ENCODE data around the gene FXYD5.

Gene FXYD5

GRCh38 chr19:35160629-35161433 lies 6.3 kb downstream of the FXYD5 start:
- DNase-seq = no peak

DNA sequence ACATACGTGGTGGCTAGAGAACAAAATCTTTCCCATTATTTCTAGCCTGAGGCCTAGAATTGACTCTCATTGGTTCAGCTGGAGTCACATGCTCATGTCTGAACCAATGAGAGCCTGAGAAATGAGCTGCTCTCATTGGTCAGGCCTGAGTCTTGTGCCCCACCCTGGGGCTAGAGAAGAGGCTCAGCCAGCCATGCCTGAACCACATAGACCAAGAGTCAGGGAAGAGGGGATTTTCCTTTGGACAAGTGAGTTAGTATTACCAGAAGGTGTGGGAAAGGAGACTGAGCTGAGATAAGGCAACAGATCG lies 6.9 kb downstream of the FXYD5 start:
- no peak for DNase-seq

GRCh38 chr19:35162471-35163326 lies 8.2 kb downstream of the FXYD5 start:
- no peak for DNase-seq

GRCh38 chr19:35164418-35164817 lies 9.9 kb downstream of the FXYD5 start:
- no peak for DNase-seq

- no peak for DNase-seq
Measured at GRCh38 chr19:35165200-35166058, 10.9 kb downstream of the FXYD5 start.

DNA sequence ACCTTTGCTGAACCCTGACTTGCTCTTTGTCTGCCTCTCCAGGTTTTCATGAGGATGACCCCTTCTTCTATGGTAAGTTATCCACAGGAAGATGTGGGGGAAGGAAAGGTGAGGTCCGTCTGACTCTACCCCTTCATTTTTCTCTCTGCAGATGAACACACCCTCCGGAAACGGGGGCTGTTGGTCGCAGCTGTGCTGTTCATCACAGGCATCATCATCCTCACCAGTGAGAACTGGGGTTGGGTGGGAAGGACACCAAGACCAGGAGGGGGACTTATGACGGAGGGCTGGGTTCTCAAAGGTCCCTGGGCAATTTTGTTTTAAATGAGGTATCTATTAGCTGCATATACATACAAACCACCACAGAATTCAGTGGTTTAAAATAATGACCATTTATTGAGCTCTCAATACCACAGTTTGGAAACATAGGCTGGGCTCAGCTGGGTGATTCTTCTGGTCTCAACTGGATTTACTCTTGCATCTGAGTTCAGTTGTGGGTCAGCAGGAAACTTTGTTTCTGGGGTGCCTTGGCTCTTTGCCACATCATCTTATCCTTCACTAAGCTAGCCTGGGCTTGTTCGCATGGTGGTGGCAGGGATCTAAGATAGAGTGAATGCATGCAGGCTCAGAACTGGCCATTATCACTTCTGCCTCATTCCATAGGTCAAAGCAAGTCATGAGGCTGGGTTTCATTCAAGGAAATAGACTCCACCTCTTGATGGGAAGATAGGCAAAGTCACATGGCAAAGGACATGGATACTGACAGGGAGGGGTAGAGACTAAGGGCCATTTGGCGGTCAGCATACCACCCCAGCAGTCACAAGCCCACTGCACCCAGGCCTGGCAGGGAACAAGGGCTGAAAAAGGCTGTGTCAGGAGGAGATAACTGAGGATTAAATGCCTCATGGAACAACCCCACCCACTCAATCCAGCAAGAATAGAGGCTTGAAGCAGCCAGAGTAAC lies 11.8 kb downstream of the FXYD5 start:
- no peak for DNase-seq

DNA sequence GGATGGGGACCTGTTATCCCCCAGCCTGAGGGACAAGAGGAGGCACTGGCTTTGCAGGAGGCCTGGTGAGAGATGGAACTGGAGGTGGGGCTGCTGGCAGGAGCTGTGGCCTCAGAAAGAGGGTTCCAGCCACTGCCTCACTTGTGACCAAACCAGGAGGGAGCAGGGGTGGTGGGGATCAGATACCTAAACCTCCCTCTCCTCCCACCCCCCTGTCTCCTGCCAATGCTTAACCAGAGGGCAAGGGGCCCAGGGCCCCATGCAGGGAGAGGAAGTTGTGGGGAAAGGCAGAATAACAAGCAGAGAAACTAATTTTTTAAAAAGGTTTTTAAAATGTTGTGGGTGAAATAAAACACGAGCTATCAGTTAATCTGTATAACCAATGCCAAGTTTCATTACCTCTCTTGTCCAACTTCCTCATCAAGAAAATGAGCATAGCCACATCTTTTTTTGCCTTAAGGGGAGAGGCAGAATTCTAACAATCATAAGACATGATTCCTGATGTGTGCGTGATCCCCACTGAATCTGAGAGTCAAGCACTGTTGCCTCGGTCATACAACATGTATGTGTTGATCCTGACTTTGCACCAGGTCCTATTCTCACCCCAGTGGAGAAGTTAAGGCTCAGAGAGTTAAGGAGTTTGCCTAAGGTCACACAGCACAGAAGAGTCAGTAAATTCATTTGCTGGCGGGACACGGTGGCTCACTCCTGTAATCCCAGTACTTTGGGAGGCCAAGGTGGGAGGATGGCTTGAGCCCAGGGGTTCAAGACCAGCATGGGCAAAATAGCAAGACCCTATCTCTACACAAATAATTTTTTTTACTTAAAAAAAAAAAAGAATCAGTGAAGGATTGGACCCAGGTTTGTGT lies 12.9 kb downstream of the FXYD5 start:
- DNase-seq = peak; percentile 22

GRCh38 chr19:35168196-35168595 lies 13.7 kb downstream of the FXYD5 start:
- DNase-seq = no peak

DNA sequence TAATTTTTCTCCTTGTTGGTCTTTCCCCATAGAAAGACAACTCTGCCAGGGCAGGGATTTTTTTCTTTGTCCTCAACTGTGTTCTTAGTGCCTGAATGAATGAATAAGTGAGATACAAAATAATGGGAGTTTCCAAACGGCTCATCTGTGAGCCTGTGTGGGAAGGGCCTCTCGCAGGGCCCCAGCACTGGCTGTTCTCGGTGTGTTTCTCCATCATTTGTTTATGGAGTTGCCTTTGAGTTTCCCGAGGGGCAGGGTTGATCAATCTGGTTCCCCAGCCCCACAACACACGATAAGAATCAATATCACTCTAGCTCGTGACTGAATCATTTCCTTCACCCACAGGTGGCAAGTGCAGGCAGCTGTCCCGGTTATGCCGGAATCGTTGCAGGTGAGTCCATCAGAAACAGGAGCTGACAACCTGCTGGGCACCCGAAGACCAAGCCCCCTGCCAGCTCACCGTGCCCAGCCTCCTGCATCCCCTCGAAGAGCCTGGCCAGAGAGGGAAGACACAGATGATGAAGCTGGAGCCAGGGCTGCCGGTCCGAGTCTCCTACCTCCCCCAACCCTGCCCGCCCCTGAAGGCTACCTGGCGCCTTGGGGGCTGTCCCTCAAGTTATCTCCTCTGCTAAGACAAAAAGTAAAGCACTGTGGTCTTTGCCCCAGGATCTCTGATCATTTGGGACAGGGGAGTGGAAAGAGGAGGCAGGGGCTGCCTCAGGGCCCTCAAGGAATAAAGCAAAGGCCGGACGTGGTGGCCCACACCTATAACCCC lies 14.9 kb downstream of the FXYD5 start:
- DNase-seq = peak; percentile 24

DNA sequence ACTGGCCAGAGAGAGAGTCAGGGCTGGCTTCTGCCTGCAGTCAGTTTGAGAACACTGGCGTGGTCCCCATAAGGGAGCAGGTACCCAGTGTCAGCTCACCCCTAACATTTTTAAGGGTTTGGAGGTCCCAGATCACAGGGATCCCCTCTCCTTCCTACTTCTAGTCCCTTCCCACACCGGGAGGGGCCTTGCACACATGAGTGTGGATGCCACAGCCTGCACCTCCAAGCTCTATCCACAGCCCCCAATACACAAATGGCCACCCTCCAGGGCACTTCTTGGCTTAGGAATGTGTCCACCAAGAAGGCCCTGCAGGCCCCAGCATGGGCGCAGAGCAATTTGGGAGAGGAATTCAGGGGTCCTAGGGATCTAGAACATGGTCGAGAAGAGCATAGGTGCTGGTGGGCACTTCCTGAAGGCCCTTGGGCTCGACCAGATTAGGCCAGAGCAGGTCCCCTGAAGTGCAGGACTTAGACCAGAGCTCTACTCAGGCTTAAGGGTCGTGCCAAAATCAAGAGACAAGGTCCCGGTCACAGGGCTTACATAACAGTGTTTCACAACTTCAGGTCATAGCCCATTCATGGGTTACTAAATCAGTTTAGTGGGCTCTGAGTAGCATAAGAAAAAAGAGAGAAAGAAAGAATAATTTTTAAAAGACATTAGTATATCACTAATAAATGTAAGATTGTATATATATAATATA lies 16.0 kb downstream of the FXYD5 start:
- DNase-seq = no peak

- DNase-seq = no peak
Measured at GRCh38 chr19:35171730-35172129, 17.2 kb downstream of the FXYD5 start.

DNA sequence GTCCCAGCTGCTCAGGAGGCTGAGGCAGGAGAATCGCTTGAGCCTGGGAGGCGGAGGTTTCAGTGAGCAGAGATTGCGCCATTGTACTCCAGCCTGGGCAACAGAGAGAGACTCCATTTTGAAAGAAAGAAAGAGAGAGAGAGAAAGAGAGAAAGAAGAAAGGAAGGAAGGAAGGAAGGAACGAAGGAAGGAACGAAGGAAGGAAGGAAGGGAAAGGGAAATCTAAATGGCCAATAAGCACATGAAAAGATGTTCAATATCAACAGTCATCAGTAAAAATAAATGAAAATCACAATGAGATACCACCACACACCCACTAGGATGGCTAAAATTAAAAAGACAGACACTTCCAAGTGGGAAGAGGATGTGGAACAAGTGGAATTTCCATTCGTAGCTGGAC lies 19.7 kb downstream of the FXYD5 start:
- DNase-seq = no peak

DNA sequence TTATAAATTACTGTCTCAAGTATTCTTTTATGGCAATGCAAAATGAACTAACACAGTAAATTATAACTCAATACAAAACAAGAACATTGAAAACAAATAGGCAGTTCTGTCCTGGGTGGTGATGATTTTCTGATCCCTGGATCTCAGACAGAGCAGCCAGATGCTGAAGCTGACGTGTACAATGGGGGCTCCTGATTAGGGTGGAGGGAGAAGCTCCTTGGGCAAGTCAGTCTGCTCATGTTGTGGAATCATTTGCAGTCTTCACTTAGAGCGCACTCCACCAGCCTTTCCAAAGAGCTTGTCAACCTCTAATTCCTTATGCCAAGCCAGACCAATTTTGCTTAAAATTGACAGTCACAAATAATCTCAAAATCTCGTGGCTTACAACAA lies 21.6 kb downstream of the FXYD5 start:
- no peak for DNase-seq

DNA sequence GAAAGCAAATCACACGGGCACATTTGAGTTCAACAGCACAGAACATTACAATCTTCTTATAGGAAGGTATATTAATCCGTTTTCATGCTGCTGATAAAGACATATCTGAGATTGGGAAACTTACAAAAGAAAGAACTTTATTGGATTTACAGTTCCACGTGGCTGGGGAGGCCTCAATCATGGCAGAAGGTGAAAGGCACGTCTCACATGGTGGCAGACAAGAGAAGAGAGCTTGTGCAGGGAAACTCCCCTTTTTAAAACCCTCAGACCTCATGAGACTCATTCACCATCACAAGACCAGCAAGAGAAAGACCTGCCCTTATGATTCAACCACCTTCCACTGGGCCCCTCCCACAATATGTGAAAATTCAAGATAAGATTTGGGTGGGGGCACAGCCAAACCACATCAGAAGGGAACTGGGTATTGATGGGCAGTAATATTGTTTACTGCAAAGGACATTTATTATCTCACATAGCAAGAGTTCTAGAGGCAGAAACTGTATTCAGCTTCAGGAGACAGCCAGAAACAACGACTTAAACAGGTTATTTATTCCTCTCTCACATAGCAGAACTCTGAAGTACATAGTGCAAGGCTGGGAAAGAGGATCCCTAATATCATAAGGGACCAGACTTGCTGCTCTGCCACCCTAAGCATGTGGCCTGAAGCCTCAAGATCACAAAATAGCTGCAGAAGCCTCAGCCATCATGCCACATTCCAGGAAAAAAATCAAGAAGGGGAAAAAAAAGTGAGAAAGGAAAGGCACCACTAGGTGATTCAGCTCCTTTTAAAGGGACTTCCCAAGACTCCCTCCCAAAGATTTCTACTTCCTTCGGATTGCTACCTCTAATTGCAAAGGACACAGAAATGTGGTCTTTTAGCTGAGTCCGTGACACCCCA lies 23.1 kb downstream of the FXYD5 start:
- DNase-seq = no peak

GRCh38 chr19:35178701-35179100 lies 24.2 kb downstream of the FXYD5 start:
- no peak for DNase-seq

GRCh38 chr19:35179830-35180229 lies 25.3 kb downstream of the FXYD5 start:
- DNase-seq = no peak

- DNase-seq = no peak
Measured at GRCh38 chr19:35181387-35181786, 26.9 kb downstream of the FXYD5 start.

DNA sequence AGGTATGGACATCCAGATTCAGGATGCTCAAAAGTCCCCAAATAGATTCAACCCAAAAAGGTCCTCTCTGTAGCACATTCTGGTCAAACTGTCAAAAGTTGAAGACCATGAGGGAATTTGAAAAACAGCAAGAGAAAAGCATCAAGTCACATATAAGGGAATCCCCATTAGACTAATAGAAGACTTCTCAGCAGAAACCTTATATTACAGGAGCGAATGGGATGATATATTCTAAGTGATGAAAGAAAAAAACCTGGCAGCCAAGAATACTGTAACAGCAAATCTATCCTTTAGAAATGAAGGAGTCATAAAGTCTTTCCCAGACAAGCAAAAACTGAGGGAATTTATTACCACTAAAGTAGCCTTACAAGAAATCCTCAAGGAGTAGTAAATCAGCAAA lies 29.7 kb downstream of the FXYD5 start:
- DNase-seq = no peak

- no peak for DNase-seq
Measured at GRCh38 chr19:35184884-35185283, 30.3 kb downstream of the FXYD5 start.
